IMR-90 (cell line): ENCODE results near the gene OR7A5. TPM values are rescaled to one million over a fixed set of nuclear protein-coding genes. Genes with fewer than 3 reads are reported as not detected.

ENCODE experiments used
- ATAC-seq: fragments of 200-7000 bp; cut with Tn5 transposase; 2 replicates; pipeline ENCODE4 v1.9.1; 2020; ENCODE audit warnings: low read depth, mild to moderate bottlenecking, moderate library complexity
- BruUV-seq: library from RNA; stranded (reverse); fragments of 400-500 nt; replicated peaks from 2 replicates; lab custom pipeline; 2021; lab: Mats Ljungman, UMichigan
- CTCF ChIA-PET: fragments of 300-600 bp; formaldehyde crosslinking; extraction: SDS; loops from one replicate; lab custom pipeline; 2021; ENCODE audit warnings: antibody characterized with exemption; lab: Yijun Ruan, JAX
- POLR2A ChIA-PET: fragments of 300-600 bp; sonication (Branson Sonifier 250); formaldehyde crosslinking; loops from one replicate; lab custom pipeline; 2022; ENCODE audit warnings: antibody characterized with exemption; ENCODE audit not compliant: unreplicated experiment; lab: Charles Lee
- DNase-seq: peaks from one replicate; pipeline ENCODE4 v3.0.0; 2013
- H2AFZ ChIP-seq: replicated peaks from 2 replicates; pipeline ENCODE3; 2013; ENCODE audit warnings: low read length, mild to moderate bottlenecking; ENCODE audit not compliant: poor library complexity
- H2AK5ac ChIP-seq: 2 replicates; pipeline ENCODE4 v1.6.1; 2013; ENCODE audit warnings: low read depth, low read length, inconsistent platforms
- H2AK9ac ChIP-seq: replicated peaks from 2 replicates; pipeline ENCODE3; 2013; ENCODE audit warnings: mild to moderate bottlenecking, low read depth, low read length, moderate library complexity; ENCODE audit not compliant: poor library complexity
- H2BK120ac ChIP-seq: 2 replicates; pipeline ENCODE4 v1.6.1; 2013; ENCODE audit warnings: low read depth, low read length, inconsistent platforms
- H2BK15ac ChIP-seq: 3 replicates; pipeline ENCODE4 v1.6.1; 2013; ENCODE audit warnings: low read depth, low read length, inconsistent platforms
- H2BK20ac ChIP-seq: 2 replicates; pipeline ENCODE4 v1.6.1; 2013; ENCODE audit warnings: low read depth, mild to moderate bottlenecking, inconsistent platforms, low read length, moderate library complexity
- H2BK5ac ChIP-seq: 2 replicates; pipeline ENCODE4 v1.6.1; 2013; ENCODE audit warnings: mild to moderate bottlenecking, low read depth, low read length, inconsistent platforms; ENCODE audit not compliant: poor library complexity, severe bottlenecking
- H3K14ac ChIP-seq: replicated peaks from 2 replicates; pipeline ENCODE4 v1.6.1; 2013; ENCODE audit warnings: low read depth, low read length, inconsistent platforms
- H3K18ac ChIP-seq: 2 replicates; pipeline ENCODE4 v1.6.1; 2013; ENCODE audit warnings: low read depth, low read length, control low read depth
- H3K23ac ChIP-seq: 2 replicates; pipeline ENCODE4 v1.6.1; 2013; ENCODE audit warnings: low read depth, low read length, inconsistent platforms
- H3K27ac ChIP-seq: 2 replicates; pipeline ENCODE4 v1.5.1; 2013; ENCODE audit warnings: mild to moderate bottlenecking, control low read depth, low read length; ENCODE audit not compliant: insufficient read depth
- H3K27me3 ChIP-seq: 2 replicates; pipeline ENCODE4 v1.6.1; 2013; ENCODE audit warnings: low read length; ENCODE audit not compliant: control insufficient read depth, insufficient read depth
- H3K36me3 ChIP-seq: 2 replicates; pipeline ENCODE4 v1.6.1; 2013; ENCODE audit warnings: low read length, mixed read lengths; ENCODE audit not compliant: control insufficient read depth, insufficient read depth
- H3K4ac ChIP-seq: 2 replicates; pipeline ENCODE4 v1.6.1; 2013; ENCODE audit warnings: low read depth, low read length, inconsistent platforms
- H3K4me1 ChIP-seq: 2 replicates; pipeline ENCODE4 v1.6.1; 2013; ENCODE audit warnings: low read length, mixed read lengths; ENCODE audit not compliant: control insufficient read depth, insufficient read depth
- H3K4me2 ChIP-seq: 2 replicates; pipeline ENCODE4 v1.6.1; 2013; ENCODE audit warnings: low read depth, mild to moderate bottlenecking, control low read depth, low read length, moderate library complexity
- H3K4me3 ChIP-seq: 2 replicates; pipeline ENCODE4 v1.5.1; 2013; ENCODE audit warnings: low read depth, mild to moderate bottlenecking, control low read depth, low read length, moderate library complexity; ENCODE audit not compliant: insufficient read depth
- H3K56ac ChIP-seq: 2 replicates; pipeline ENCODE4 v1.6.1; 2013; ENCODE audit warnings: low read length, inconsistent platforms; ENCODE audit not compliant: insufficient read depth; ENCODE audit errors: extremely low read depth
- H3K79me1 ChIP-seq, 2 experiments: 2 replicates each; pipeline ENCODE4 v1.6.1; 2013; ENCODE audit warnings: low read length in 2 of 2, inconsistent platforms in 1 of 2, low read depth in 1 of 2
- H3K9ac ChIP-seq: 2 replicates; pipeline ENCODE4 v1.6.1; 2013; ENCODE audit warnings: low read depth, low read length, control low read depth
- H3K9me1 ChIP-seq: 2 replicates; pipeline ENCODE4 v1.6.1; 2013; ENCODE audit warnings: low read length, inconsistent platforms; ENCODE audit not compliant: insufficient read depth
- H3K9me3 ChIP-seq: 2 replicates; pipeline ENCODE4 v1.6.1; 2013; ENCODE audit warnings: low read length; ENCODE audit not compliant: control insufficient read depth, insufficient read depth
- H4K20me1 ChIP-seq: 2 replicates; pipeline ENCODE4 v1.6.1; 2013; ENCODE audit warnings: low read length, inconsistent platforms; ENCODE audit not compliant: insufficient read depth
- H4K5ac ChIP-seq: 2 replicates; pipeline ENCODE4 v1.6.1; 2013; ENCODE audit warnings: mild to moderate bottlenecking, low read depth, low read length, control low read depth
- H4K8ac ChIP-seq, 2 experiments: 2 replicates each; pipeline ENCODE4 v1.6.1; 2013; ENCODE audit warnings: low read depth in 2 of 2, low read length in 2 of 2, control low read depth in 1 of 2, inconsistent platforms in 1 of 2
- H4K91ac ChIP-seq: 2 replicates; pipeline ENCODE4 v1.6.1; 2013; ENCODE audit warnings: low read depth, low read length, inconsistent platforms; ENCODE audit not compliant: insufficient read depth
- CEBPB ChIP-seq: IDR thresholded peaks from 2 replicates; pipeline ENCODE4 v1.6.1; 2012; ENCODE audit warnings: low read depth, low read length, improper control_type of control experiment
- MXI1 ChIP-seq: IDR thresholded peaks from 2 replicates; pipeline ENCODE4 v1.6.1; 2012; ENCODE audit warnings: low read depth, mild to moderate bottlenecking, low read length, moderate library complexity, borderline replicate concordance
- SMC3 ChIP-seq: fragments of 150-350 bp; IDR thresholded peaks from 2 replicates; pipeline ENCODE4 v1.6.1; 2016; ENCODE audit warnings: low read depth, mild to moderate bottlenecking, antibody characterized with exemption, low read length, moderate library complexity
- USF2 ChIP-seq: fragments of 150-350 bp; IDR thresholded peaks from 2 replicates; pipeline ENCODE4 v1.6.1; 2017; ENCODE audit warnings: mild to moderate bottlenecking, antibody characterized with exemption, low read length, low read depth
- WGBS, 2 experiments: methylation state at CpG; one replicate each; pipeline versions ENCODE4 v1.1.5 to v1.1.7; 2013; ENCODE audit warnings: missing lambda C conversion rate in 2 of 2; ENCODE audit not compliant: insufficient read length in 1 of 2; ENCODE audit errors: extremely low coverage in 2 of 2; 5-methylcytosine and 5-hydroxymethylcytosine counted together
- dilution Hi-C: fragments of 300-500 bp; cut with HindIII; formaldehyde crosslinking; loops from one replicate; pipeline ENCODE4 v1.14.3; 2018; ENCODE audit warnings: low sequenced_read_pairs; ENCODE audit not compliant: unreplicated experiment
- in situ Hi-C: fragments of 300-500 bp; cut with MboI; formaldehyde crosslinking; loops from 3 replicates; pipeline ENCODE4 v1.14.3; 2019; ENCODE audit warnings: low sequenced_read_pairs, inconsistent platforms, mixed read lengths
- intact Hi-C: fragments of 100-400 bp; cut with micrococcal nuclease; formaldehyde crosslinking; loops from 2 replicates; pipeline ENCODE4 v1.10.0; 2022
- polyA plus RNA-seq, 3 experiments: library from polyadenylated mRNA; depleted of rRNA; stranded (reverse); fragments of >200 nt; gene quantifications; 2 replicates each; pipeline ENCODE4 v1.2.3, GENCODE V29; 2012; ENCODE audit warnings: low replicate concordance in 1 of 3
- total RNA-seq: library from RNA; depleted of rRNA; stranded (reverse); fragments of >200 nt; gene quantifications from 2 replicates; pipeline ENCODE4 v1.2.3, GENCODE V29; 2012

Gene OR7A5
- total and polyA plus RNA-seq, 2 of the 4 experiments (the other 2 are of a cell fraction), result not detected

DNA sequence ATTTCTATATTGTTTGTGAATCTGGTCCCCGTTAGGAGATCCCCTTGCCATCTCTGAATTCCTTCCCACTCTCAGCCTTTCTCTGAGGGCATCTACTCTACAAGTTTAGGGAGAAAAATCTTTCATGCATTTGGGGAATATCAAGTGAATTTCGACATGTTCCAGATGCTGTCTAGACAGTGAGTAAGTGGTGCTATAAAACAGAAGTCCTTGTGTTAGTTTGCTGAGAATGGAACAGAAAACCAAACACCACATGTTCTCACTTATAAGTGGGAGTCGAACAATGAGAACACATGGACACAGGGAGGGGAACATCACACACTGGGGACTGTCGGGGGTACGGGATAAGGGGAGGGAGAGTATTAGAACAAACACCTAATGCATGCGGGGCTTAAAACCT, 8.6 kb upstream of the OR7A5 start:
- Histone ChIP-seq H2BK15ac (no peak overlapping the region), H2AFZ (no peak overlapping the region)
- dilution Hi-C loops, result no loop called here

More for the DNA sequence above, 8.6 kb upstream of the OR7A5 start:
- Histone ChIP-seq H4K20me1 (no peaks in the 10 kb centered on the region), H3K27me3 (no peaks in the 10 kb centered on the region), H3K4me2 (no peak overlapping the region), H3K9me1 (no peaks in the 10 kb centered on the region), H2BK120ac (no peak overlapping the region), H3K4me1 (no peaks in the 10 kb centered on the region), H4K5ac (no peak overlapping the region), H3K4me3 (no peak overlapping the region), H3K9ac (no peak overlapping the region), H3K36me3 (no peaks in the 10 kb centered on the region), H3K9me3 (peaks cover 3% of the 10 kb centered on the region; the same call in 1 of the 2 replicates), H3K79me1 (no peaks in the 10 kb centered on the region), H3K23ac (no peak overlapping the region), H4K8ac (no peak overlapping the region), H2AK5ac (no peak overlapping the region), H3K4ac (no peak overlapping the region), H3K14ac (no peak overlapping the region), H3K56ac (no peak overlapping the region), H2BK5ac (no peak overlapping the region), H4K91ac (no peak overlapping the region), H3K18ac (no peak overlapping the region), H2BK20ac (no peak overlapping the region), H3K27ac (no peak overlapping the region), H2AK9ac (no peak overlapping the region)
- in situ Hi-C loops (no loop called here), intact Hi-C loops (no loop called here)
- TF ChIP-seq SMC3 (no peak), CEBPB (no peak), MXI1 (no peak), USF2 (no peak)
- WGBS, 2 experiments, result no CpG with 5 or more reads among the region's 6 CpGs
- ChIA-PET POLR2A (no interaction called here), CTCF (no interaction called here)
- no TSS peak for BruUV-seq
- ATAC-seq, result no peak
- no peak for DNase-seq
